GM12878 (cell line): Measurements from ENCODE around the gene TCOF1.

Source experiments
- CBX5 ChIP-seq: sonication (generic); IDR thresholded peaks from 2 replicates; pipeline ENCODE4 v1.6.1; 2016; ENCODE audit warnings: low read depth, moderate library complexity, mild to moderate bottlenecking, inconsistent platforms
- EP300 ChIP-seq, 2 experiments: fragments of 150-350 bp in 1 of 2; IDR thresholded peaks; 2 replicates each; pipeline ENCODE4 v1.6.1; 2011 to 2012; ENCODE audit warnings: low read depth in 2 of 2, low read length in 2 of 2, borderline replicate concordance in 1 of 2, improper control_type of control experiment in 1 of 2, inconsistent platforms in 1 of 2; ENCODE audit not compliant: control insufficient read depth in 1 of 2
- EZH2 ChIP-seq: IDR thresholded peaks from 2 replicates; pipeline ENCODE4 v1.6.1; 2012; ENCODE audit warnings: low read depth, mild to moderate bottlenecking, control low read depth, inconsistent platforms, low read length, borderline replicate concordance; ENCODE audit not compliant: control insufficient read depth
- POLR2A ChIP-seq: IDR thresholded peaks from 2 replicates; pipeline ENCODE4 v1.6.1; 2011; ENCODE audit warnings: low read depth, mild to moderate bottlenecking, low read length
- POLR2AphosphoS5 ChIP-seq: IDR thresholded peaks from 2 replicates; pipeline ENCODE4 v1.6.1; 2011; ENCODE audit warnings: mild to moderate bottlenecking, low read length, inconsistent platforms
- ZNF274 ChIP-seq: IDR thresholded peaks from one replicate; pipeline ENCODE4 v1.8.0; 2011; ENCODE audit not compliant: insufficient read length, insufficient read depth
- TF ChIP-seq, protein P1 (sequence below), 3 experiments: IDR thresholded peaks in 2 of 3; conservative IDR thresholded peaks in 1 of 3; 2 replicates each; pipeline ENCODE4 v1.5.1; 2011; ENCODE audit warnings: low read depth in 3 of 3, low read length in 3 of 3, mild to moderate bottlenecking in 3 of 3, control low read depth in 2 of 3, moderate library complexity in 2 of 3, inconsistent platforms in 1 of 3, mixed read lengths in 1 of 3; ENCODE audit not compliant: control insufficient read depth in 2 of 3, insufficient read depth in 1 of 3; ENCODE audit errors: extremely low read depth in 1 of 3
- TF ChIP-seq, protein P2 (sequence below): fragments of 450-650 bp; IDR thresholded peaks from 2 replicates; pipeline ENCODE4 v1.6.1; 2016; ENCODE audit warnings: mild to moderate bottlenecking, moderate library complexity, borderline replicate concordance
- TF ChIP-seq, protein P3 (sequence below): IDR thresholded peaks from 2 replicates; pipeline ENCODE4 v1.6.1; 2012; ENCODE audit warnings: mild to moderate bottlenecking, low read depth, low read length
- TF ChIP-seq, protein P4 (sequence below): IDR thresholded peaks from 2 replicates; pipeline ENCODE4 v1.6.1; 2011; ENCODE audit warnings: borderline replicate concordance, low read depth, mild to moderate bottlenecking, moderate library complexity, low read length; ENCODE audit not compliant: insufficient read depth, poor library complexity, severe bottlenecking

DNA sequence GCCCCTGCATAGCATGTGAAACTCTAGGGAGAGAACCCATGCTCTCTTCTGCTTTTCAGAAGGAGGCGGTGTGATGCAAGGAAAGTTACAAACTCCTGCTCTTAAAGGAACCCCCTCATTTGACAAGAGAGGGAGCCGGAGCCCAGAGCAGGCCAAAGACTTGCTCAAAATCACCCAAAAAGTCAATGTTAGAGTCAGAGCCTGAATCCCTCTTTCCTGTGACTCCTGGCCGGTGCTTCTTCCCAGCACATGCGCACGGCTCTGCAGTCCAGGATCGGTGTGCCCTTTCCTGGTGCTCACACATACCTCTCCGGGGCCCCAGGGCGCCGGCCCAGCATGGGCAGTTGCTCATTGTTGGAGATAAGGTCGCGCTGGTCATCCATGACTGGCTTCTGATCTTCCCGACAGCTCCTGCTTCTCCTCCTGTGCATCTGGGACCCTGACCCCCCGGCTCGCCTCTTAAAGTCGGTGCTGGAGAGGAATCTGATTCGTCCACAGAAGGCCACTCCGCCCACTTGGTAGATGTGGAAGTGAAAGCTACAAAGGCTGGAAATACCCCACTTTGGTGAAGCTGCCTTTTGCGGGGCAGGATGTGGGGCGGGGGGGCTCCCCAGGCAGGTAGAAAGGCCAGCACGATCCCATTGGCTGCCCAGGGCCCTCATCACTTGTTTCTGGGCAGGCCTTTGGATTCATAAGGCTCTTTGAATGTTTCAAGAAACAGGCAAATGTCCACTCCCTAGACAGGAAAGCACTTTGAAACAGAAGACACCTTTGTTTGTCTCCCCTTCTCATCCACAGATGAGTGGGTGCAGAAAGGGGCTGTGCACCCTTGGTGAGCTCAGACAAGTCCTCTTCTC lies 55.0 kb downstream of the TCOF1 start, which contains the start of gene CD74:
- TF ChIP-seq POLR2AphosphoS5 (peak; percentile 99), EP300 (IDR thresholded peaks at IDR 0.05; ENCODE audit: borderline replicate concordance in 1 of 2, control insufficient read depth in 1 of 2, low read depth in 2 of 2, low read length in 2 of 2) (peak; percentile 64 to 96; a peak in 3 of 4 replicates), ZNF274 (no peak), POLR2A (peak; percentile 99), EZH2 (no peak), CBX5 (no peak)
- TF ChIP-seq, protein P1, sequence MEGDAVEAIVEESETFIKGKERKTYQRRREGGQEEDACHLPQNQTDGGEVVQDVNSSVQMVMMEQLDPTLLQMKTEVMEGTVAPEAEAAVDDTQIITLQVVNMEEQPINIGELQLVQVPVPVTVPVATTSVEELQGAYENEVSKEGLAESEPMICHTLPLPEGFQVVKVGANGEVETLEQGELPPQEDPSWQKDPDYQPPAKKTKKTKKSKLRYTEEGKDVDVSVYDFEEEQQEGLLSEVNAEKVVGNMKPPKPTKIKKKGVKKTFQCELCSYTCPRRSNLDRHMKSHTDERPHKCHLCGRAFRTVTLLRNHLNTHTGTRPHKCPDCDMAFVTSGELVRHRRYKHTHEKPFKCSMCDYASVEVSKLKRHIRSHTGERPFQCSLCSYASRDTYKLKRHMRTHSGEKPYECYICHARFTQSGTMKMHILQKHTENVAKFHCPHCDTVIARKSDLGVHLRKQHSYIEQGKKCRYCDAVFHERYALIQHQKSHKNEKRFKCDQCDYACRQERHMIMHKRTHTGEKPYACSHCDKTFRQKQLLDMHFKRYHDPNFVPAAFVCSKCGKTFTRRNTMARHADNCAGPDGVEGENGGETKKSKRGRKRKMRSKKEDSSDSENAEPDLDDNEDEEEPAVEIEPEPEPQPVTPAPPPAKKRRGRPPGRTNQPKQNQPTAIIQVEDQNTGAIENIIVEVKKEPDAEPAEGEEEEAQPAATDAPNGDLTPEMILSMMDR (IDR thresholded peaks at IDR 0.05 in 2 of 3, conservative IDR thresholded peaks at IDR 0.05 in 1 of 3; ENCODE audit: control insufficient read depth in 2 of 3, extremely low read depth in 1 of 3, insufficient read depth in 1 of 3, low read depth in 3 of 3, low read length in 3 of 3): no peak; a peak in 1 of 6 replicates
- TF ChIP-seq, protein P2, sequence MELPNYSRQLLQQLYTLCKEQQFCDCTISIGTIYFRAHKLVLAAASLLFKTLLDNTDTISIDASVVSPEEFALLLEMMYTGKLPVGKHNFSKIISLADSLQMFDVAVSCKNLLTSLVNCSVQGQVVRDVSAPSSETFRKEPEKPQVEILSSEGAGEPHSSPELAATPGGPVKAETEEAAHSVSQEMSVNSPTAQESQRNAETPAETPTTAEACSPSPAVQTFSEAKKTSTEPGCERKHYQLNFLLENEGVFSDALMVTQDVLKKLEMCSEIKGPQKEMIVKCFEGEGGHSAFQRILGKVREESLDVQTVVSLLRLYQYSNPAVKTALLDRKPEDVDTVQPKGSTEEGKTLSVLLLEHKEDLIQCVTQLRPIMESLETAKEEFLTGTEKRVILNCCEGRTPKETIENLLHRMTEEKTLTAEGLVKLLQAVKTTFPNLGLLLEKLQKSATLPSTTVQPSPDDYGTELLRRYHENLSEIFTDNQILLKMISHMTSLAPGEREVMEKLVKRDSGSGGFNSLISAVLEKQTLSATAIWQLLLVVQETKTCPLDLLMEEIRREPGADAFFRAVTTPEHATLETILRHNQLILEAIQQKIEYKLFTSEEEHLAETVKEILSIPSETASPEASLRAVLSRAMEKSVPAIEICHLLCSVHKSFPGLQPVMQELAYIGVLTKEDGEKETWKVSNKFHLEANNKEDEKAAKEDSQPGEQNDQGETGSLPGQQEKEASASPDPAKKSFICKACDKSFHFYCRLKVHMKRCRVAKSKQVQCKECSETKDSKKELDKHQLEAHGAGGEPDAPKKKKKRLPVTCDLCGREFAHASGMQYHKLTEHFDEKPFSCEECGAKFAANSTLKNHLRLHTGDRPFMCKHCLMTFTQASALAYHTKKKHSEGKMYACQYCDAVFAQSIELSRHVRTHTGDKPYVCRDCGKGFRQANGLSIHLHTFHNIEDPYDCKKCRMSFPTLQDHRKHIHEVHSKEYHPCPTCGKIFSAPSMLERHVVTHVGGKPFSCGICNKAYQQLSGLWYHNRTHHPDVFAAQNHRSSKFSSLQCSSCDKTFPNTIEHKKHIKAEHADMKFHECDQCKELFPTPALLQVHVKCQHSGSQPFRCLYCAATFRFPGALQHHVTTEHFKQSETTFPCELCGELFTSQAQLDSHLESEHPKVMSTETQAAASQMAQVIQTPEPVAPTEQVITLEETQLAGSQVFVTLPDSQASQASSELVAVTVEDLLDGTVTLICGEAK: no peak
- TF ChIP-seq, protein P3, sequence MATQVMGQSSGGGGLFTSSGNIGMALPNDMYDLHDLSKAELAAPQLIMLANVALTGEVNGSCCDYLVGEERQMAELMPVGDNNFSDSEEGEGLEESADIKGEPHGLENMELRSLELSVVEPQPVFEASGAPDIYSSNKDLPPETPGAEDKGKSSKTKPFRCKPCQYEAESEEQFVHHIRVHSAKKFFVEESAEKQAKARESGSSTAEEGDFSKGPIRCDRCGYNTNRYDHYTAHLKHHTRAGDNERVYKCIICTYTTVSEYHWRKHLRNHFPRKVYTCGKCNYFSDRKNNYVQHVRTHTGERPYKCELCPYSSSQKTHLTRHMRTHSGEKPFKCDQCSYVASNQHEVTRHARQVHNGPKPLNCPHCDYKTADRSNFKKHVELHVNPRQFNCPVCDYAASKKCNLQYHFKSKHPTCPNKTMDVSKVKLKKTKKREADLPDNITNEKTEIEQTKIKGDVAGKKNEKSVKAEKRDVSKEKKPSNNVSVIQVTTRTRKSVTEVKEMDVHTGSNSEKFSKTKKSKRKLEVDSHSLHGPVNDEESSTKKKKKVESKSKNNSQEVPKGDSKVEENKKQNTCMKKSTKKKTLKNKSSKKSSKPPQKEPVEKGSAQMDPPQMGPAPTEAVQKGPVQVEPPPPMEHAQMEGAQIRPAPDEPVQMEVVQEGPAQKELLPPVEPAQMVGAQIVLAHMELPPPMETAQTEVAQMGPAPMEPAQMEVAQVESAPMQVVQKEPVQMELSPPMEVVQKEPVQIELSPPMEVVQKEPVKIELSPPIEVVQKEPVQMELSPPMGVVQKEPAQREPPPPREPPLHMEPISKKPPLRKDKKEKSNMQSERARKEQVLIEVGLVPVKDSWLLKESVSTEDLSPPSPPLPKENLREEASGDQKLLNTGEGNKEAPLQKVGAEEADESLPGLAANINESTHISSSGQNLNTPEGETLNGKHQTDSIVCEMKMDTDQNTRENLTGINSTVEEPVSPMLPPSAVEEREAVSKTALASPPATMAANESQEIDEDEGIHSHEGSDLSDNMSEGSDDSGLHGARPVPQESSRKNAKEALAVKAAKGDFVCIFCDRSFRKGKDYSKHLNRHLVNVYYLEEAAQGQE: peak; percentile 68
- TF ChIP-seq, protein P4, sequence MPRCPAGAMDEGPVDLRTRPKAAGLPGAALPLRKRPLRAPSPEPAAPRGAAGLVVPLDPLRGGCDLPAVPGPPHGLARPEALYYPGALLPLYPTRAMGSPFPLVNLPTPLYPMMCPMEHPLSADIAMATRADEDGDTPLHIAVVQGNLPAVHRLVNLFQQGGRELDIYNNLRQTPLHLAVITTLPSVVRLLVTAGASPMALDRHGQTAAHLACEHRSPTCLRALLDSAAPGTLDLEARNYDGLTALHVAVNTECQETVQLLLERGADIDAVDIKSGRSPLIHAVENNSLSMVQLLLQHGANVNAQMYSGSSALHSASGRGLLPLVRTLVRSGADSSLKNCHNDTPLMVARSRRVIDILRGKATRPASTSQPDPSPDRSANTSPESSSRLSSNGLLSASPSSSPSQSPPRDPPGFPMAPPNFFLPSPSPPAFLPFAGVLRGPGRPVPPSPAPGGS: peak; percentile 80
